ENCODE data around the gene DOK4. TPM values are rescaled to one million over a fixed set of nuclear protein-coding genes. Genes with fewer than 3 reads are reported as not detected.

The DOK4 gene
- total RNA-seq, 1 experiment from 2014 or later = 3.4 TPM

DNA sequence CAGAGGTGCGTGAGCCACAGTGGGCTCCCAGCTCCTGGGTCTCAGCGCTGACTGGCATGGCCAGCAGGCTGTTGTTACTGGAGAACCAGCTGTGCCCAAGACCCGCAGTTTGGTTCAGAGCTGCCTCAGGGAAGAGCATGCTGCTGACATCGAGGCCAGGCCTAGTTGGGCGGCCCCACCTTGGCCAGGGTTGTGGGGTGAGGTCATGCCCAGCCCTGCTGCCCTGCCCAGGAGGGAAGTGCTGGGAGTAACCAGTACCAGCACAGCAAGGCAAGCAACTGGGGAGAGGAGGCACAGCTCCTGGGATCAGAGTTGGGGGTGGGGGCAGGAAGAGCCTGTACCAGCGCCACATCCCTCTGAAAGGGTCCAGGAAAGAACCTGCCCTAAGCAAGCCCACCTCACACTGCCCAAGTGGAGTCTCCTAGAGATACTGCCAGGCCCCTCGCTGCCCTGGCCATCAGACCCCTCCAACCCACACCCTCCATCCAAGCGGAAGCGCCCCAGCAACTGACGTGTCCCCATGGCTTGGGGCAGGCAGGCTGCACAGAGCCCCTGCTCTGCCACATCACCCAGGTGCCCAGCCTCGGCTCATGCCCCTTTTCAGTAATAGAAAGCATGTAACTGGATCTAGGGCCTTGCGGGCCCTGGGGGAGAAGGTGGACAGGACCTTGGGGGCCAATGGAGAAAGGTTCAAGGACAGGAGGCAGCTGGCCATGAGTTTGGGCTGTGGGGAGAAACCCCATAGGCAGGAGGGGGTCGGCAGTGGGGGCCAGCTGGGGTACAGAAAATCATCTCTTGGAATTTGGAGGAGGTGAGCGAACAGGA lies 990 bp downstream of the DOK4 start:
- H3K27me3 ChIP-seq (ENCODE audit: low read length) = no peaks in the 10 kb centered on the region
- H3K9me3 ChIP-seq (ENCODE audit: low read length) = no peaks in the 10 kb centered on the region
- no peak overlapping the region for H2AFZ ChIP-seq (ENCODE audit: low read length)
- H3K79me2 ChIP-seq (ENCODE audit: low read length) = no peaks in the 10 kb centered on the region
- peak overlapping the region; percentile 63 for H3K4me2 ChIP-seq (ENCODE audit: low read depth, low read length, poor library complexity, severe bottlenecking)
- no peak for DNase-seq
- H3K9ac ChIP-seq (ENCODE audit: low read length) = peak overlapping the region; percentile 54
- H3K4me3 ChIP-seq (ENCODE audit: low read length) = peak overlapping the region; percentile 61; the same call in 1 of the 2 replicates
- H3K9me2 ChIP-seq (replicated peaks; ENCODE audit: insufficient read depth, low read length) = no peaks in the 10 kb centered on the region
- H3K4me1 ChIP-seq (ENCODE audit: low read length) = peaks cover 4% of the 10 kb centered on the region
- H3K27ac ChIP-seq (ENCODE audit: low read length) = no peak overlapping the region
- no peaks in the 10 kb centered on the region for H3K36me3 ChIP-seq (ENCODE audit: insufficient read depth, low read length)
- H4K20me1 ChIP-seq (ENCODE audit: insufficient read depth, low read depth, low read length) = peaks cover 5% of the 10 kb centered on the region; the same call in 1 of the 2 replicates

DNA sequence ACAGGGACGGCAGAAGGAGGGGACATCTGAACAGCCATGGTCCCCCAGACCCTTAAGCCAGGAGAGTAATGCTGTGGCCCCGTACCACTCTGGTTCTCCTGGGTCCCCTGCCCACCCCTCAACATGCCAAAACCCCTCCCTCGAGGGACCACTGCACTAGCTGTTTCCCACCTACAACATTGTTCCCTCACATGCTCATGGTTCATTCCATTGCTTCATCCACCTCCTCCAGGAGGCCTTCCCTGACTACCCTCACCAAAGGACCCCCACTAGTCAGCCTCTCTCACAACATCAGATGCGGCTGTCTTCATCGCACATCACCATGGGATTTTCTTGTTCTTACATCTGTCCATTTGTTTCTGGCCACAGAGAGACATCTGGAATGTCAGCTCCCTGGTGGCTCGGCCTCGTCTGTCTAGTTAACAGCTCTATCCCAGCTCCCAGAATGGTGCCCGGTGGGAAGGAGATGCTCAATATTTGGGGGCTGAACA lies 1.7 kb downstream of the DOK4 start:
- peaks cover 5% of the 10 kb centered on the region; the same call in 1 of the 2 replicates for H4K20me1 ChIP-seq (ENCODE audit: insufficient read depth, low read depth, low read length)
- H3K9me2 ChIP-seq (replicated peaks; ENCODE audit: insufficient read depth, low read length) = no peaks in the 10 kb centered on the region
- no peak overlapping the region for H3K4me3 ChIP-seq (ENCODE audit: low read length)
- H3K4me2 ChIP-seq (ENCODE audit: low read depth, low read length, poor library complexity, severe bottlenecking) = no peak overlapping the region
- no peaks in the 10 kb centered on the region for H3K27me3 ChIP-seq (ENCODE audit: low read length)
- no peaks in the 10 kb centered on the region for H3K79me2 ChIP-seq (ENCODE audit: low read length)
- H3K9ac ChIP-seq (ENCODE audit: low read length) = no peak overlapping the region
- peaks cover 4% of the 10 kb centered on the region for H3K4me1 ChIP-seq (ENCODE audit: low read length)
- no peaks in the 10 kb centered on the region for H3K9me3 ChIP-seq (ENCODE audit: low read length)
- H2AFZ ChIP-seq (ENCODE audit: low read length) = no peak overlapping the region
- H3K27ac ChIP-seq (ENCODE audit: low read length) = no peak overlapping the region
- H3K36me3 ChIP-seq (ENCODE audit: insufficient read depth, low read length) = no peaks in the 10 kb centered on the region
- DNase-seq = no peak

DNA sequence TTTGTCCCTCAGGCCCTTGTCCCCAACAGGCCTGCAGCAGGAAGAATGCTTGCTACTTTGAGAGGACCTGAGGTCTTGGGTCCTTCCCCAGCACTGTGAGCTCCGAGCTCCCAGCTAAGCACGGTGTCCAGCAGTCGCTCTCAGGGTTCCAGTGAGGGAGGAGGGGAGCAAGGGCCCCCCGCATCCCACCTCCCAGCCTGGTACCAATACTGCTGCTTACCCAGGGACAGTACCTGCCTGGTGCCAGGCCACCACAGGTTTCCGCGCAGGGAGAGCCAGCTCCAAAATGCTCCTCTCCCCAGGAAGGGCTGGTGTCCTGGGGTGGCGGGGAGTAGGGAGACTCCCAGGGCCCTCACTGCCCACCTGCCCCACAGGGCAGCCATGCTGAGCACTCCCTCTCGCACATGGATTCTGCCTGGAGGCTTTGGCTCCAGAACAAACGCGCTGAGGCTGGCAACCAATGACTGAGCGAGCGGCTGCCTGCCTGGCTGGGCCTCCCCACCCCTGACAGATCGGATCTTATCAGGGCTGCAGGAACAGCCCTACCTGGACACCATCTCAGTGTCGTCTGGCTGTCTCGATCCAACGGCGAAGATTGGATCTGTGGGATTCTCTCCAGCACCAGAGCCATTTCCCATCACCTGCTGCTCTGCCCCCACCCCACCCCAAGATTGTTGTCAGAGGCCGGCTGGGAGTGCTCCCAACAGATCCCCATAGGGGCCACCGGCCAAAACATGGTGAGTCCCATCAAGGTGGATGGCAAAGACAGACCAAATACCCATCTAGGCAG lies 2.4 kb downstream of the DOK4 start:
- H3K9me2 ChIP-seq (replicated peaks; ENCODE audit: insufficient read depth, low read length) = no peaks in the 10 kb centered on the region
- no peaks in the 10 kb centered on the region for H3K27me3 ChIP-seq (ENCODE audit: low read length)
- H3K4me3 ChIP-seq (ENCODE audit: low read length) = no peak overlapping the region
- H3K27ac ChIP-seq (ENCODE audit: low read length) = no peak overlapping the region
- H4K20me1 ChIP-seq (ENCODE audit: insufficient read depth, low read depth, low read length) = peaks cover 5% of the 10 kb centered on the region; the same call in 1 of the 2 replicates
- no peaks in the 10 kb centered on the region for H3K9me3 ChIP-seq (ENCODE audit: low read length)
- no peaks in the 10 kb centered on the region for H3K36me3 ChIP-seq (ENCODE audit: insufficient read depth, low read length)
- H3K4me1 ChIP-seq (ENCODE audit: low read length) = peaks cover 4% of the 10 kb centered on the region
- H3K4me2 ChIP-seq (ENCODE audit: low read depth, low read length, poor library complexity, severe bottlenecking) = no peak overlapping the region
- H3K79me2 ChIP-seq (ENCODE audit: low read length) = no peaks in the 10 kb centered on the region
- no peak overlapping the region for H2AFZ ChIP-seq (ENCODE audit: low read length)
- no peak overlapping the region for H3K9ac ChIP-seq (ENCODE audit: low read length)
- DNase-seq = no peak

DNA sequence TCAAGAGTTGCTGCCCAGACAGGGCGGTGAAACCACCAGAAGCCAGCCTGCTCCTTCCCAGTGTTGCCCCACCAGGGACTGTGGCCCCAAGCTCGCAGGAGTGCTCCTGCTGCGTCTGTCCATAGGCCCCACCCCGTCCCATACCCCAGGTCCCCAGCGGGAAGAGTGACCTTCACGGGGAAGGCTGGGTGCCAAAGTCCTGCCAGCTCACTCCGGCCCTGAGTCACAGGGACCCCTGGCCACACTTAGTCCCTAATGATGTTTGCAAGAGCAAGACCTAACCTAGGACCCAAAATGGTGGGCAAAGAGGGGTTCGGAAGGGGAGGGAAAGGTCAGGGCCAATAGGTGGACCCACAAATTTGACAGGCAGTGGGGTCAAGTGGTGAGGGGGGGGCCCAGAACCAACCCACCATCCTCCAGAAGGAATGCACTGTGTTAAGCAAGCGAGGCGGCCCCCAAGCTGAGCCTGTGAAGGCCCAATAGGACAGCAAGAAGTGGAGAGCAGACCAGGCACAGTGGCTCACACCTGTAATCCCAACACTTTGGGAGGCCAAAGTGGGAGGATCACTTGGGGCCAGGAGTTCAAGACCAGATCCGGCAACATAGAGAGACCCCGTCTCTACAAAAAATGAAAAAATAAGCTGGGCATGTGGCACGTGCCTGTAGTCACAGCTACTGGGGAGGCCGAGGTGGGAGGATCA lies 3.3 kb downstream of the DOK4 start:
- no peak overlapping the region for H3K4me3 ChIP-seq (ENCODE audit: low read length)
- no peak for DNase-seq
- no peaks in the 10 kb centered on the region for H3K79me2 ChIP-seq (ENCODE audit: low read length)
- H3K27ac ChIP-seq (ENCODE audit: low read length) = no peak overlapping the region
- no peaks in the 10 kb centered on the region for H3K9me2 ChIP-seq (replicated peaks; ENCODE audit: insufficient read depth, low read length)
- peaks cover 5% of the 10 kb centered on the region; the same call in 1 of the 2 replicates for H4K20me1 ChIP-seq (ENCODE audit: insufficient read depth, low read depth, low read length)
- H3K36me3 ChIP-seq (ENCODE audit: insufficient read depth, low read length) = no peaks in the 10 kb centered on the region
- H2AFZ ChIP-seq (ENCODE audit: low read length) = no peak overlapping the region
- no peaks in the 10 kb centered on the region for H3K27me3 ChIP-seq (ENCODE audit: low read length)
- H3K4me2 ChIP-seq (ENCODE audit: low read depth, low read length, poor library complexity, severe bottlenecking) = no peak overlapping the region
- no peaks in the 10 kb centered on the region for H3K9me3 ChIP-seq (ENCODE audit: low read length)
- no peak overlapping the region for H3K9ac ChIP-seq (ENCODE audit: low read length)
- peaks cover 4% of the 10 kb centered on the region for H3K4me1 ChIP-seq (ENCODE audit: low read length)

DNA sequence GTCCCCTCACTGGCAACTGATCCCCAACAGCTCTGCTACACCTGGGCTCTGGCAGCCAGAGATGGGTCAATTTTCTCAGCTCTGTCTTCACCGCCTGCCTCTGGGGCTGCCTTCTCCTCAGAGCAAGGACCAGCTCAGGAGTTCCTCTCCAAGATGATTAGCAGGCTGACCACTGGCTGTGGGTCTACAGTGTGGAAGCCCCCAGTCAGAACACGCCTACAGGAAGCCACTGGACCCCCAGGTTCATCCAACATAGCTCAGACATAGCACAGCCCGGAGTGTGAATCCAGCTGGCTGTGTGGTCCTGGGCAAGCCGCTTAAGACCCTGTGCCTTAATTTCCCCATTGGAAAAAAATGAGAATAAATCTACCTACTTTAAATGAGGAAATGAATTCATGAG lies 4.9 kb downstream of the DOK4 start:
- DNase-seq = no peak
- Histone ChIP-seq H3K9me2 (replicated peaks; ENCODE audit: insufficient read depth, low read length) (no peaks in the 10 kb centered on the region), H3K9ac (ENCODE audit: low read length) (no peak overlapping the region), H3K4me3 (ENCODE audit: low read length) (no peak overlapping the region), H3K4me2 (ENCODE audit: low read depth, low read length, poor library complexity, severe bottlenecking) (no peak overlapping the region), H2AFZ (ENCODE audit: low read length) (no peak overlapping the region), H3K9me3 (ENCODE audit: low read length) (no peaks in the 10 kb centered on the region), H3K79me2 (ENCODE audit: low read length) (no peaks in the 10 kb centered on the region), H3K4me1 (ENCODE audit: low read length) (peaks cover 4% of the 10 kb centered on the region), H3K27ac (ENCODE audit: low read length) (no peak overlapping the region), H4K20me1 (ENCODE audit: insufficient read depth, low read depth, low read length) (peaks cover 5% of the 10 kb centered on the region; the same call in 1 of the 2 replicates), H3K36me3 (ENCODE audit: insufficient read depth, low read length) (no peaks in the 10 kb centered on the region), H3K27me3 (ENCODE audit: low read length) (no peaks in the 10 kb centered on the region)

DNA sequence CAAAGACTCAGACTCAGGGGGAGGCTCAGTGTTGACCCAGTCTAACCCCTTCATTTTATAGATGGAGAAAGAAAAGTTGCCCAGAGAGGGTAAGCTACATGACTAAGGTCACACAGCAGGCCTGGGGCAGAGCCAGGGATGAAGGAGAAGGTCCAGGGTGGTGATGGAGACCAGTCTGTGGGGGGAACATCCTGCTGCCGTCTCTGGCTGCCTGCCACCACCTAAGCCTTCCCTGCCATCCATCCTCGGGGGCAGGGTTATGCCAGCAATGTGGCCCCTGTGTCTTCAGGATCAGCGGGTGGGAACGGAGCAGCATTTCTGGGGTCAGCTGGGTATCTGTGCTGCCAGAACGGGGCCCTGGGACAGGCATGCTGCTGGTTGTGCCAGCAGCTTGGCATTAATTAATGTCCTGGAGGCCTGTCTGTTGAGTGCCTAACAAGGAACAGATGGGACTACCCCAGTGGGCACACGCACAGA lies 5.5 kb downstream of the DOK4 start:
- Histone ChIP-seq H2AFZ (ENCODE audit: low read length) (no peak overlapping the region), H3K27ac (ENCODE audit: low read length) (no peak overlapping the region), H3K4me3 (ENCODE audit: low read length) (no peak overlapping the region), H3K79me2 (ENCODE audit: low read length) (no peaks in the 10 kb centered on the region), H3K36me3 (ENCODE audit: insufficient read depth, low read length) (no peaks in the 10 kb centered on the region), H4K20me1 (ENCODE audit: insufficient read depth, low read depth, low read length) (peaks cover 5% of the 10 kb centered on the region; the same call in 1 of the 2 replicates), H3K9ac (ENCODE audit: low read length) (no peak overlapping the region), H3K9me3 (ENCODE audit: low read length) (no peaks in the 10 kb centered on the region), H3K27me3 (ENCODE audit: low read length) (no peaks in the 10 kb centered on the region), H3K9me2 (replicated peaks; ENCODE audit: insufficient read depth, low read length) (no peaks in the 10 kb centered on the region), H3K4me2 (ENCODE audit: low read depth, low read length, poor library complexity, severe bottlenecking) (no peak overlapping the region), H3K4me1 (ENCODE audit: low read length) (peaks cover 5% of the 10 kb centered on the region)
- no peak for DNase-seq

DNA sequence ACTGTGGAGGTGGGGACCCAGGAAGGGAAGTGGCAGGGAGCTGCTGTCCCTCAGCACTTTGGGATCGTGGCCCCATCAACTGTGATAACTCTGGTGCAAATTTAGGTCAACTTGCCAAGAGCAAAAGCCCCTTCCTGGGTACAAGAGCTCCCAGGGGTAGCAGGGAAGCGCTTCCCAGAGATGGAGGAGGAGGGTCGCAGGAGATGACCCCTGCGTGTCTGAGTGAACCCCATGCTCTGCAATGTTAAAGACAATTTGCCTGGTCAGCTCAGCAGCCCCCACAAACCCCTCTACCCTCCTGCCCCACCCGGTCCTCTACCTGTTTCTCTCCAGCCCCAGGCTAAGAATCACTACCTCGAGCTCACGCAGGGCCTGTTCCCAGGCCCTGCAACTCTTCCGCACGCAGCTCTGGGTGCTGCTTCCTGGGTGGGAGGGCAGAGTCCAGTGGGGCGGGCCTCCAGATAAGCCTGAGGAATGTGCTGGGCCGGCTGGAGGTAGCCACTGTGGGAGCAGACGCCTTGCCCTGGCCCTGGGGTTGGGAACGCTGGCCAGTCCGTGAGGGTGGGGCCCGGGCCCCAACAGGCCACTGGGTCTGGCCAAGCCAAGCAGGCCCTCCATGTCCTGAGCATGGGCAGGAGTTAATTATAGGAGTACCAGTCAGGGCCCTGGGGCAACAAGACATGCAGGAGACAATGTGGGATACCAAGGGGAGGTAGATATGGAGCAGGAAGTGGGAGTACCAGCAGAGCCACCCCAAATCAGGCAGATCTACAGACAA lies 6.1 kb downstream of the DOK4 start:
- no peaks in the 10 kb centered on the region for H3K9me3 ChIP-seq (ENCODE audit: low read length)
- no peak overlapping the region for H3K4me3 ChIP-seq (ENCODE audit: low read length)
- no peaks in the 10 kb centered on the region for H3K27me3 ChIP-seq (ENCODE audit: low read length)
- peaks cover 10% of the 10 kb centered on the region for H3K4me1 ChIP-seq (ENCODE audit: low read length)
- H3K36me3 ChIP-seq (ENCODE audit: insufficient read depth, low read length) = no peaks in the 10 kb centered on the region
- no peaks in the 10 kb centered on the region for H3K79me2 ChIP-seq (ENCODE audit: low read length)
- H3K27ac ChIP-seq (ENCODE audit: low read length) = no peak overlapping the region
- no peak overlapping the region for H3K4me2 ChIP-seq (ENCODE audit: low read depth, low read length, poor library complexity, severe bottlenecking)
- no peak overlapping the region for H3K9ac ChIP-seq (ENCODE audit: low read length)
- H4K20me1 ChIP-seq (ENCODE audit: insufficient read depth, low read depth, low read length) = peaks cover under 1% of the 10 kb centered on the region; the same call in 1 of the 2 replicates
- no peak for DNase-seq
- H3K9me2 ChIP-seq (replicated peaks; ENCODE audit: insufficient read depth, low read length) = no peaks in the 10 kb centered on the region
- H2AFZ ChIP-seq (ENCODE audit: low read length) = no peak overlapping the region

All from Karpas-422 (cell line).